Breast epithelium (tissue), 3 donors: ENCODE results near the gene CPAMD8.

Experiments
- CTCF ChIP-seq, 3 donors: fragments of 450-650 bp; IDR thresholded peaks; one replicate each; pipeline ENCODE4 v1.5.1; 2016 to 2017; ENCODE audit warnings: antibody characterized with exemption in 3 of 3, mild to moderate bottlenecking in 3 of 3, moderate library complexity in 3 of 3
- POLR2A ChIP-seq: fragments of 450-650 bp; IDR thresholded peaks from one replicate; pipeline ENCODE4 v1.6.1; 2016; ENCODE audit warnings: antibody characterized with exemption, mild to moderate bottlenecking, moderate library complexity
- POLR2AphosphoS5 ChIP-seq, 3 donors: sonication (generic); formaldehyde crosslinking; IDR thresholded peaks; one replicate each; pipeline ENCODE4 v1.6.1; 2017; ENCODE audit warnings: antibody characterized with exemption in 3 of 3

GRCh38 chr19:16942583-16942982 is 84.0 kb downstream of the CPAMD8 start:
- TF ChIP-seq POLR2A (no peak), POLR2AphosphoS5 (IDR thresholded peaks at IDR 0.05) (no peak), CTCF (IDR thresholded peaks at IDR 0.05) (no peak)
